ENCODE measurements around the gene GPR12.

DNA sequence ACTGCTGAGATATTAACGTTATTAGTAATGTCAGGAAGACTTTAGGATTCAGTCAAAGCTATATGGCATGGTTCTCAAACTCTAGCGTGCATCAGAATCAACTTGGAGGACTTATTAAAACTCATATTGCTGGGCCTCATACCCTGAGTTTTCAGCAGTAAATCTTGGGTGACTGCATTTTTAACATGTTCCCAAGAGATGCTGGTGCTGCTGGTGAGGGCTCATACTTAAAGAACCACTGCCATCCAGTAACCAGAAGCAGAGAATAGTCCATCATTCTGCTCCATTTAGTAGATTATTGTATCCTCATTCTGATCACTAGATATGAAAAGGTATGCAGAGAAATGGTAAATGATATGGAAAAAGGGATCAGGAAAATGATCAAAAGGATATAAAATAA, 7.9 kb downstream of the GPR12 start:
- TF ChIP-seq, protein P1, sequence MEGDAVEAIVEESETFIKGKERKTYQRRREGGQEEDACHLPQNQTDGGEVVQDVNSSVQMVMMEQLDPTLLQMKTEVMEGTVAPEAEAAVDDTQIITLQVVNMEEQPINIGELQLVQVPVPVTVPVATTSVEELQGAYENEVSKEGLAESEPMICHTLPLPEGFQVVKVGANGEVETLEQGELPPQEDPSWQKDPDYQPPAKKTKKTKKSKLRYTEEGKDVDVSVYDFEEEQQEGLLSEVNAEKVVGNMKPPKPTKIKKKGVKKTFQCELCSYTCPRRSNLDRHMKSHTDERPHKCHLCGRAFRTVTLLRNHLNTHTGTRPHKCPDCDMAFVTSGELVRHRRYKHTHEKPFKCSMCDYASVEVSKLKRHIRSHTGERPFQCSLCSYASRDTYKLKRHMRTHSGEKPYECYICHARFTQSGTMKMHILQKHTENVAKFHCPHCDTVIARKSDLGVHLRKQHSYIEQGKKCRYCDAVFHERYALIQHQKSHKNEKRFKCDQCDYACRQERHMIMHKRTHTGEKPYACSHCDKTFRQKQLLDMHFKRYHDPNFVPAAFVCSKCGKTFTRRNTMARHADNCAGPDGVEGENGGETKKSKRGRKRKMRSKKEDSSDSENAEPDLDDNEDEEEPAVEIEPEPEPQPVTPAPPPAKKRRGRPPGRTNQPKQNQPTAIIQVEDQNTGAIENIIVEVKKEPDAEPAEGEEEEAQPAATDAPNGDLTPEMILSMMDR (IDR thresholded peaks at IDR 0.05; ENCODE audit: poor library complexity), result no peak
- TF ChIP-seq EZH2 (IDR thresholded peaks at IDR 0.05; ENCODE audit: borderline replicate concordance), result no peak
